Panc1 (cell line): Measurements from ENCODE around the gene NOTCH3. TPM values are rescaled to one million over a fixed set of nuclear protein-coding genes. Genes with fewer than 3 reads are reported as not detected.
A peak's percentile ranks its signal among the peaks of the same experiment; 100 is the strongest.

Experiments used
- ATAC-seq: fragments of 200-7000 bp; cut with Tn5 transposase; 2 replicates; pipeline ENCODE4 v1.9.1; 2020; ENCODE audit warnings: mild to moderate bottlenecking, moderate library complexity
- BruUV-seq: library from RNA; stranded (reverse); fragments of 400-500 nt; replicated peaks from 2 replicates; lab custom pipeline; 2021; lab: Mats Ljungman, UMichigan
- CTCF ChIA-PET: fragments of 300-600 bp; sonication (Branson Sonifier 250); formaldehyde crosslinking; loops from one replicate; lab custom pipeline; 2022; ENCODE audit warnings: antibody characterized with exemption; lab: Charles Lee
- POLR2A ChIA-PET: fragments of 300-600 bp; sonication (Branson Sonifier 250); formaldehyde crosslinking; loops from one replicate; lab custom pipeline; 2022; ENCODE audit warnings: antibody characterized with exemption; lab: Charles Lee
- DNase-seq: peaks from one replicate; pipeline ENCODE4 v3.0.0-alpha.2; 2010; ENCODE audit warnings: low read depth, low spot score
- H3K27ac ChIP-seq: 2 replicates; pipeline ENCODE4 v1.5.1; 2011; ENCODE audit warnings: mild to moderate bottlenecking, low read length, inconsistent platforms
- H3K27me3 ChIP-seq: fragments of 200-500 bp; sonication (Bioruptor generic); 2 replicates; pipeline ENCODE4 v1.6.0; 2014; ENCODE audit warnings: low read length, inconsistent platforms; ENCODE audit not compliant: control insufficient read depth, insufficient read depth
- H3K36me3 ChIP-seq: fragments of 200-500 bp; sonication (Bioruptor generic); 2 replicates; pipeline ENCODE4 v1.5.1; 2014; ENCODE audit warnings: inconsistent platforms, mild to moderate bottlenecking, low read length, moderate library complexity; ENCODE audit not compliant: control insufficient read depth, insufficient read depth
- H3K4me1 ChIP-seq: 2 replicates; pipeline ENCODE4 v1.5.1; 2011; ENCODE audit warnings: inconsistent platforms, mild to moderate bottlenecking, low read length, moderate library complexity; ENCODE audit not compliant: control insufficient read depth, insufficient read depth
- H3K4me3 ChIP-seq, 2 experiments: 2 replicates each; pipeline ENCODE4 v1.5.1; 2011 to 2012; ENCODE audit warnings: low read depth in 2 of 2, low read length in 2 of 2, mild to moderate bottlenecking in 2 of 2, inconsistent platforms in 1 of 2, moderate library complexity in 1 of 2
- H3K9me3 ChIP-seq: fragments of 200-500 bp; sonication (Bioruptor generic); 2 replicates; pipeline ENCODE4 v1.5.1; 2014; ENCODE audit warnings: low read depth, mild to moderate bottlenecking, inconsistent platforms, low read length, moderate library complexity; ENCODE audit not compliant: control insufficient read depth, insufficient read depth
- POLR2AphosphoS5 ChIP-seq: IDR thresholded peaks from 2 replicates; pipeline ENCODE4 v1.6.1; 2012; ENCODE audit warnings: mild to moderate bottlenecking, low read depth, low read length, moderate library complexity
- SIN3A ChIP-seq: IDR thresholded peaks from 2 replicates; pipeline ENCODE4 v1.6.1; 2012; ENCODE audit warnings: low read depth, mild to moderate bottlenecking, low read length, moderate library complexity, borderline replicate concordance; ENCODE audit not compliant: insufficient read depth
- TCF7L2 ChIP-seq: IDR thresholded peaks from 2 replicates; pipeline ENCODE4 v1.6.1; 2011; ENCODE audit warnings: mild to moderate bottlenecking, low read depth, low read length, inconsistent platforms
- in situ Hi-C: cut with HindIII; loops from 2 replicates; pipeline ENCODE4 v1.10.0; 2016; ENCODE audit warnings: low sequenced_read_pairs, low pct_unique_long_range_greater_than_20kb
- intact Hi-C: fragments of 100-400 bp; cut with micrococcal nuclease; formaldehyde crosslinking; loops from one replicate; pipeline ENCODE4 v1.10.0; 2022; ENCODE audit not compliant: unreplicated experiment
- total RNA-seq: library from RNA; stranded (reverse); gene quantifications from one replicate; pipeline ENCODE4 v1.2.1, GENCODE V29; 2021; ENCODE audit not compliant: unreplicated experiment
- TF ChIP-seq, protein P1 (sequence below), 2 experiments: IDR thresholded peaks; 2 replicates each; pipeline ENCODE4 v1.6.1; 2011 to 2012; ENCODE audit warnings: low read depth in 2 of 2, control low read depth in 1 of 2, low read length in 1 of 2, mild to moderate bottlenecking in 1 of 2, moderate library complexity in 1 of 2; ENCODE audit not compliant: insufficient read depth in 1 of 2
- TF ChIP-seq, protein P2 (sequence below): fragments of 450-650 bp; IDR thresholded peaks from 2 replicates; pipeline ENCODE4 v1.5.1; 2017; ENCODE audit warnings: mild to moderate bottlenecking

Gene NOTCH3
- total RNA-seq, 1 experiment from 2014 or later, result 5.3 TPM

DNA sequence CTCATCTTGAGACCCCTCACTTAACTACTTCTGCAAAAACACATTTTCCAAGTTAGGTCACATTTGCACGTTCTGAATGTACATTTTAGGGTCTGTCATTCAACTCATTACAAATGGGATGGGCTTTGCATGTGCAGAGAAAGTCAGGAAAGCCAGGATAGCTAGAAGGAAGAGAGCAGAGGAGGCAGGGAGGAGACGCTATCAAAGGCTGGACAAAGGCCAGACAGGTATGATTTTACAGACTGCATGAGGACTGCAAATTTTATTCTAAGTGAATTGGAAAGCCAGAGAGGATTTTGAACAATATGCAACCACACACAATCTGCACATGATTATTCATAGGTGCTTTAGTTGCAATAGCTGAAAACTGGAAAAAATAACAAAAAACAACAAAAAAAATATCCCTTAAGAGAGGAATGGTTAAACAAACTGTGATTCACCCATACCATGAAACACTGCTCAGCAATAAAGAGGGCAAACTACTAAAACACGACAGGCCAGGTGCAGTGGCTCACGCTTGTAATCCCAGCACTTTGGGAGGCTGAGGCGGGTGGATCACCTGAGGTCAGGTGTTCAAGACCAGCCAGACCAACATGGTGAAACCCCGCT, 72.5 kb downstream of the NOTCH3 start:
- POLR2A ChIA-PET, result interaction anchor here (0.6 kb wide), 1 partner anchor 27 kb away, joined by 10 read pairs; no protein-coding TSS in a partner anchor
- intact Hi-C loops (no loop called here), in situ Hi-C loops (no loop called here)
- TF ChIP-seq, protein P1, sequence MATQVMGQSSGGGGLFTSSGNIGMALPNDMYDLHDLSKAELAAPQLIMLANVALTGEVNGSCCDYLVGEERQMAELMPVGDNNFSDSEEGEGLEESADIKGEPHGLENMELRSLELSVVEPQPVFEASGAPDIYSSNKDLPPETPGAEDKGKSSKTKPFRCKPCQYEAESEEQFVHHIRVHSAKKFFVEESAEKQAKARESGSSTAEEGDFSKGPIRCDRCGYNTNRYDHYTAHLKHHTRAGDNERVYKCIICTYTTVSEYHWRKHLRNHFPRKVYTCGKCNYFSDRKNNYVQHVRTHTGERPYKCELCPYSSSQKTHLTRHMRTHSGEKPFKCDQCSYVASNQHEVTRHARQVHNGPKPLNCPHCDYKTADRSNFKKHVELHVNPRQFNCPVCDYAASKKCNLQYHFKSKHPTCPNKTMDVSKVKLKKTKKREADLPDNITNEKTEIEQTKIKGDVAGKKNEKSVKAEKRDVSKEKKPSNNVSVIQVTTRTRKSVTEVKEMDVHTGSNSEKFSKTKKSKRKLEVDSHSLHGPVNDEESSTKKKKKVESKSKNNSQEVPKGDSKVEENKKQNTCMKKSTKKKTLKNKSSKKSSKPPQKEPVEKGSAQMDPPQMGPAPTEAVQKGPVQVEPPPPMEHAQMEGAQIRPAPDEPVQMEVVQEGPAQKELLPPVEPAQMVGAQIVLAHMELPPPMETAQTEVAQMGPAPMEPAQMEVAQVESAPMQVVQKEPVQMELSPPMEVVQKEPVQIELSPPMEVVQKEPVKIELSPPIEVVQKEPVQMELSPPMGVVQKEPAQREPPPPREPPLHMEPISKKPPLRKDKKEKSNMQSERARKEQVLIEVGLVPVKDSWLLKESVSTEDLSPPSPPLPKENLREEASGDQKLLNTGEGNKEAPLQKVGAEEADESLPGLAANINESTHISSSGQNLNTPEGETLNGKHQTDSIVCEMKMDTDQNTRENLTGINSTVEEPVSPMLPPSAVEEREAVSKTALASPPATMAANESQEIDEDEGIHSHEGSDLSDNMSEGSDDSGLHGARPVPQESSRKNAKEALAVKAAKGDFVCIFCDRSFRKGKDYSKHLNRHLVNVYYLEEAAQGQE (IDR thresholded peaks at IDR 0.05; ENCODE audit: insufficient read depth in 1 of 2, low read depth in 2 of 2, low read length in 1 of 2), result no peak
- TF ChIP-seq TCF7L2 (no peak), SIN3A (no peak), POLR2AphosphoS5 (no peak)
- TF ChIP-seq, protein P2, sequence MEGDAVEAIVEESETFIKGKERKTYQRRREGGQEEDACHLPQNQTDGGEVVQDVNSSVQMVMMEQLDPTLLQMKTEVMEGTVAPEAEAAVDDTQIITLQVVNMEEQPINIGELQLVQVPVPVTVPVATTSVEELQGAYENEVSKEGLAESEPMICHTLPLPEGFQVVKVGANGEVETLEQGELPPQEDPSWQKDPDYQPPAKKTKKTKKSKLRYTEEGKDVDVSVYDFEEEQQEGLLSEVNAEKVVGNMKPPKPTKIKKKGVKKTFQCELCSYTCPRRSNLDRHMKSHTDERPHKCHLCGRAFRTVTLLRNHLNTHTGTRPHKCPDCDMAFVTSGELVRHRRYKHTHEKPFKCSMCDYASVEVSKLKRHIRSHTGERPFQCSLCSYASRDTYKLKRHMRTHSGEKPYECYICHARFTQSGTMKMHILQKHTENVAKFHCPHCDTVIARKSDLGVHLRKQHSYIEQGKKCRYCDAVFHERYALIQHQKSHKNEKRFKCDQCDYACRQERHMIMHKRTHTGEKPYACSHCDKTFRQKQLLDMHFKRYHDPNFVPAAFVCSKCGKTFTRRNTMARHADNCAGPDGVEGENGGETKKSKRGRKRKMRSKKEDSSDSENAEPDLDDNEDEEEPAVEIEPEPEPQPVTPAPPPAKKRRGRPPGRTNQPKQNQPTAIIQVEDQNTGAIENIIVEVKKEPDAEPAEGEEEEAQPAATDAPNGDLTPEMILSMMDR, result no peak
- Histone ChIP-seq H3K36me3 (no peaks in the 10 kb centered on the region), H3K4me3 (no peak overlapping the region), H3K27ac (no peak overlapping the region), H3K4me1 (peaks cover 11% of the 10 kb centered on the region), H3K27me3 (no peaks in the 10 kb centered on the region), H3K9me3 (no peaks in the 10 kb centered on the region)
- CTCF ChIA-PET, result no interaction called here
- DNase-seq (no peak), ATAC-seq (no peak)
- BruUV-seq, result no TSS peak

DNA sequence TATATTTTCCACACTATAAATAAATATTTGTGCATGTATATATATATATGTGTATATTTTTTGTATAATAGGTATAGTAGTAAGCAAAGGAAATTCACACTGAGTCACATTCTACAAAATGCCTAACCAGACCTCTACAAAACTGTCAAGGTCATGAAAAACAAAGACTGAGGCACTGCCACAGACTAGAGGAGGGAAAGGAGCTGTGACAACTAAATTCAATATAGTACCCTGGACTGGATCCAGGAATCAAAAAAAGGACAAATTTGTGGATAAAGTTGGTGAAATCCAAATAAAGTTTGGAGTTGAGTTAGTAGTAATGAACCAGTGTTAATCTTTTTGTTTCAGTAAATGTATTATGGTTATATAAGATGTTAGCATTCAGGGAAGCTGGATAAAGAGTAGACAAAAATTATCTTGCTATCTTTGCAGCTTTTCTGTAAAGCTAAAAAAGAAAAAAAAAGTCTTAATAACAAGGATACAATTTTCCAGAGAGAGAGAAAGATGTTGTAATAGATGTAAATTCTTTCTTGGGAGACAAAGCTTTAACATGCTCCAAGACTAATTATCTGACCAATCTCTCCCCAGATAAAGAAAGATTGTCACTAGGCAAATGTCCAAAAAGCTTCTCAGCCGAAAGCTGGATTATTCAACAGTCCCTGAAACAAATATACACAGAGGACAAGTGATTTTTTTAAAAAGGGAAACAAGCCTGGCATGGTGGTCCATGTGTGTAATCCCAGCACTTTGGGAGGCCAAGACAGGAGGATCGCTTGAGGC, 74.5 kb downstream of the NOTCH3 start:
- Histone ChIP-seq H3K9me3 (no peaks in the 10 kb centered on the region), H3K27me3 (no peaks in the 10 kb centered on the region), H3K4me3 (peak overlapping the region; percentile 64 to 81), H3K4me1 (peaks cover 11% of the 10 kb centered on the region), H3K27ac (peak overlapping the region; percentile 89), H3K36me3 (no peaks in the 10 kb centered on the region)
- no peak for ATAC-seq
- no TSS peak for BruUV-seq
- DNase-seq, result no peak
- in situ Hi-C loops, result no loop called here
- ChIA-PET POLR2A (interaction anchor here (0.6 to 0.7 kb wide), 3 partner anchors 24 to 327 kb away, joined by 3 read pairs; no protein-coding TSS in a partner anchor), CTCF (no interaction called here)
- intact Hi-C loops, result no loop called here
- TF ChIP-seq, protein P1 (IDR thresholded peaks at IDR 0.05; ENCODE audit: insufficient read depth in 1 of 2, low read depth in 2 of 2, low read length in 1 of 2), result no peak
- TF ChIP-seq SIN3A, result no peak
- TF ChIP-seq, protein P2, result no peak
- TF ChIP-seq POLR2AphosphoS5, result no peak
- TF ChIP-seq TCF7L2, result no peak
